Measurements from ENCODE around the gene PNPLA1.

Gene PNPLA1

GRCh38 chr6:36306375-36306774 lies 36.5 kb downstream of the PNPLA1 start:
- H2AFZ ChIP-seq (ENCODE audit: low read depth, low read length, severe bottlenecking), result no peak overlapping the region
- no peaks in the 10 kb centered on the region for H3K36me3 ChIP-seq (ENCODE audit: low read length)
- H3K9me2 ChIP-seq (replicated peaks; ENCODE audit: insufficient read depth, low read length), result no peaks in the 10 kb centered on the region
- H3K9ac ChIP-seq (ENCODE audit: low read length), result no peak overlapping the region
- H3K4me3 ChIP-seq (ENCODE audit: insufficient read depth, low read length, poor library complexity, severe bottlenecking), result no peak overlapping the region
- H4K20me1 ChIP-seq (ENCODE audit: low read depth, low read length), result no peaks in the 10 kb centered on the region
- no peak overlapping the region for H3K27ac ChIP-seq (ENCODE audit: low read depth, low read length)
- no peak for TF ChIP-seq EZH2phosphoT487 (conservative IDR thresholded peaks at IDR 0.05; ENCODE audit: low read length)
- no peak for TF ChIP-seq CTCF (IDR thresholded peaks at IDR 0.05; ENCODE audit: insufficient read depth, low read length, poor library complexity, severe bottlenecking)
- no peaks in the 10 kb centered on the region for H3K27me3 ChIP-seq (ENCODE audit: low read length)
- no peak overlapping the region for H3K4me2 ChIP-seq (ENCODE audit: low read depth, low read length, poor library complexity, severe bottlenecking)
- no peaks in the 10 kb centered on the region for H3K9me3 ChIP-seq (ENCODE audit: insufficient read depth, low read length)
- no peaks in the 10 kb centered on the region for H3K79me2 ChIP-seq (ENCODE audit: insufficient read depth, low read length)
- H3F3A ChIP-seq (ENCODE audit: insufficient read depth), result no peaks in the 10 kb centered on the region

- no peaks in the 10 kb centered on the region for H3K79me2 ChIP-seq (ENCODE audit: insufficient read depth, low read length)
- no peaks in the 10 kb centered on the region for H3F3A ChIP-seq (ENCODE audit: insufficient read depth)
- no peaks in the 10 kb centered on the region for H3K27me3 ChIP-seq (ENCODE audit: low read length)
- no peaks in the 10 kb centered on the region for H3K9me2 ChIP-seq (replicated peaks; ENCODE audit: insufficient read depth, low read length)
- H3K27ac ChIP-seq (ENCODE audit: low read depth, low read length), result no peak overlapping the region
- no peaks in the 10 kb centered on the region for H3K36me3 ChIP-seq (ENCODE audit: low read length)
- no peak overlapping the region for H3K4me2 ChIP-seq (ENCODE audit: low read depth, low read length, poor library complexity, severe bottlenecking)
- H3K9me3 ChIP-seq (ENCODE audit: insufficient read depth, low read length), result no peaks in the 10 kb centered on the region
- H2AFZ ChIP-seq (ENCODE audit: low read depth, low read length, severe bottlenecking), result no peak overlapping the region
- no peak for TF ChIP-seq CTCF (IDR thresholded peaks at IDR 0.05; ENCODE audit: insufficient read depth, low read length, poor library complexity, severe bottlenecking)
- TF ChIP-seq EZH2phosphoT487 (conservative IDR thresholded peaks at IDR 0.05; ENCODE audit: low read length), result no peak
- no peak overlapping the region for H3K4me3 ChIP-seq (ENCODE audit: insufficient read depth, low read length, poor library complexity, severe bottlenecking)
- H3K9ac ChIP-seq (ENCODE audit: low read length), result no peak overlapping the region
- no peaks in the 10 kb centered on the region for H4K20me1 ChIP-seq (ENCODE audit: low read depth, low read length)
Observed at GRCh38 chr6:36308514-36308913, 38.7 kb downstream of the PNPLA1 start.

- H3K9me3 ChIP-seq (ENCODE audit: insufficient read depth, low read length), result no peaks in the 10 kb centered on the region
- no peak overlapping the region for H3K9ac ChIP-seq (ENCODE audit: low read length)
- H3K4me2 ChIP-seq (ENCODE audit: low read depth, low read length, poor library complexity, severe bottlenecking), result no peak overlapping the region
- H3F3A ChIP-seq (ENCODE audit: insufficient read depth), result no peaks in the 10 kb centered on the region
- H4K20me1 ChIP-seq (ENCODE audit: low read depth, low read length), result no peaks in the 10 kb centered on the region
- H2AFZ ChIP-seq (ENCODE audit: low read depth, low read length, severe bottlenecking), result no peak overlapping the region
- no peaks in the 10 kb centered on the region for H3K79me2 ChIP-seq (ENCODE audit: insufficient read depth, low read length)
- no peaks in the 10 kb centered on the region for H3K27me3 ChIP-seq (ENCODE audit: low read length)
- H3K9me2 ChIP-seq (replicated peaks; ENCODE audit: insufficient read depth, low read length), result no peaks in the 10 kb centered on the region
- H3K4me3 ChIP-seq (ENCODE audit: insufficient read depth, low read length, poor library complexity, severe bottlenecking), result no peak overlapping the region
- TF ChIP-seq CTCF (IDR thresholded peaks at IDR 0.05; ENCODE audit: insufficient read depth, low read length, poor library complexity, severe bottlenecking) (no peak), EZH2phosphoT487 (conservative IDR thresholded peaks at IDR 0.05; ENCODE audit: low read length) (no peak)
- no peak overlapping the region for H3K27ac ChIP-seq (ENCODE audit: low read depth, low read length)
- H3K36me3 ChIP-seq (ENCODE audit: low read length), result no peaks in the 10 kb centered on the region
Observed at GRCh38 chr6:36309203-36309602, 39.3 kb downstream of the PNPLA1 start.
